ENCODE results near the gene EPX.
A peak's percentile ranks its signal among the peaks of the same experiment; 100 is the strongest.

Gene EPX

GRCh38 chr17:58200024-58200633, 7.6 kb downstream of the EPX start:
- TF ChIP-seq, protein P1, sequence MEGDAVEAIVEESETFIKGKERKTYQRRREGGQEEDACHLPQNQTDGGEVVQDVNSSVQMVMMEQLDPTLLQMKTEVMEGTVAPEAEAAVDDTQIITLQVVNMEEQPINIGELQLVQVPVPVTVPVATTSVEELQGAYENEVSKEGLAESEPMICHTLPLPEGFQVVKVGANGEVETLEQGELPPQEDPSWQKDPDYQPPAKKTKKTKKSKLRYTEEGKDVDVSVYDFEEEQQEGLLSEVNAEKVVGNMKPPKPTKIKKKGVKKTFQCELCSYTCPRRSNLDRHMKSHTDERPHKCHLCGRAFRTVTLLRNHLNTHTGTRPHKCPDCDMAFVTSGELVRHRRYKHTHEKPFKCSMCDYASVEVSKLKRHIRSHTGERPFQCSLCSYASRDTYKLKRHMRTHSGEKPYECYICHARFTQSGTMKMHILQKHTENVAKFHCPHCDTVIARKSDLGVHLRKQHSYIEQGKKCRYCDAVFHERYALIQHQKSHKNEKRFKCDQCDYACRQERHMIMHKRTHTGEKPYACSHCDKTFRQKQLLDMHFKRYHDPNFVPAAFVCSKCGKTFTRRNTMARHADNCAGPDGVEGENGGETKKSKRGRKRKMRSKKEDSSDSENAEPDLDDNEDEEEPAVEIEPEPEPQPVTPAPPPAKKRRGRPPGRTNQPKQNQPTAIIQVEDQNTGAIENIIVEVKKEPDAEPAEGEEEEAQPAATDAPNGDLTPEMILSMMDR (conservative IDR thresholded peaks at IDR 0.05) = peak; percentile 53
- no peak overlapping the region for H3K27ac ChIP-seq

GRCh38 chr17:58202859-58203258, 10.3 kb downstream of the EPX start:
- no peak overlapping the region for H3K27ac ChIP-seq
- TF ChIP-seq, protein P1 (conservative IDR thresholded peaks at IDR 0.05) = no peak

DNA sequence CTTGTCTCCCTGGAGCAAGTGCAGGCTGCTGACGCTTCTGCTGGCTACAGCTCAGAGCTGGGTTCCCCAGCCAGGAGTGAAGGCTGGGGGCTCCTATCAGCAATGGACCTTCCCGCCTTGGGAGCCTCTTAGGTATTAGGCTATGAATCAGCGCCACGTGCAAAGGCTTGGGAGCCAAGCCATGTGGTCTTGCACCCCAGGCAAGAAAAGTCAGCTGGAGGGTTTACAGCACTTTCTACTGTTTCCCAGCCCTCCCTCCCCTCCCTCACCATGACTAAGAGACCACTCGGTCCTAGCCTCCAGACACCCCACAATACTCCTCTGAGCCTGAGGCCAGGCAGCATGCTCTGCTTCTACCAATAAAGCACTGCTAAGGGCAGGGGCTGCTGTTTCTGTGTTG, 12.3 kb downstream of the EPX start:
- no peak overlapping the region for H3K27ac ChIP-seq

DNA sequence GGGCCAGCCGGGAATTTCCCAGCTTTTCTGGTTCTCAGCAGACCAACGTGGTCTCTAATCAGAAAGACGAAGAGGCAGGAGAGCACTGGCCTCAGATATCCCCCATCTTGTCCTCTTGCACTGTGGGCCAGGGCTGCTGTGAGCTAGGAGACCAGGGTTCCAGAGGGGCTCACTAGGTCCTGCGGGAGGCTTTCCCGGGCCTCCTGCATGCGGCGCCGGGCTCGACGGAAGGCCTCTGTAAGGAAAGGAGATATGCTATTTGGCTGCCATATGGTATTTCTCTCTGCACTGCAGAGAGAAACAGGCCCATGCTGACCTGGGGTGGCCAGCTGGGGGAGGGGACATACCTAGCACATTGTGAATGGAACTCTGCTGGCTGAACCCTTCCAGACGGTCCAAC, 13.4 kb downstream of the EPX start:
- TF ChIP-seq, protein P1 (conservative IDR thresholded peaks at IDR 0.05) = no peak
- no peak overlapping the region for H3K27ac ChIP-seq

More for the DNA sequence above, 12.3 kb downstream of the EPX start:
- TF ChIP-seq, protein P1 (conservative IDR thresholded peaks at IDR 0.05) = no peak

DNA sequence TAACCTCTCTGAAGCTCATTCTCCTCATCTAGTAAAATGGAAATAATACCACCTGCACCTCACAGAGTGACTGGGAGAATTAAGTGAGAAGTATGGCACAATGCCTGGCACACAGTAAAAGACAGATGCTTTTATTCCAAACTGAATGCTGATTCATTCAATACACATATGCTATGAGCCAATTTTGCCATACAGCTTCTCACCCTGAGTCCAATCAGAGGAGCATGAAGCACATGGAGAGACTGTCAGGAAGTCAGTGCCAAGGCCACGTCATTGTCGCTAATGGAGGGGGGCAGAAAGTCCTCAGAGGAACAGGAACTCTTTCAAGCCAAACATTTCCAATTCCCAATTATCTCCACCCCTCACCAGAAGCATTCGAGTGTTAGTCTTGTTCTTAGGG, 14.9 kb downstream of the EPX start:
- TF ChIP-seq, protein P1 (conservative IDR thresholded peaks at IDR 0.05) = no peak
- no peak overlapping the region for H3K27ac ChIP-seq

DNA sequence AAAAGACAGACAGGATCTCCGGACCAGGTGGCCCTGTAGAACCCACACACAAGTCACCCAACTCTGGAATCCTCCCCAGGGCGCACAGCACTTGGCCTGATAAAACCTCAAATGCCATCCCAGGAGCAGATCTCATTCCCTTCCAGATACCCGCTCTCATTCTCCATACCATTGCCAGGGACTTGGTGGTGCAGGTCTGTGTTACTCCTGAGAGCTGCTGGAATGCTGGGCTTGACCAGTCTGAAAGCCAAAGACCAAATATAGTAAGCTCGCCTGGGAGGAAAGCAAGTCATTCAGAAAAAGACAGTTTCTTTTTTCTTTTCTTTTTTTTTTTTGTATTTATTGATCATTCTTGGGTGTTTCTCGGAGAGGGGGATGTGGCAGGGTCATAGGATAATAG, 15.8 kb downstream of the EPX start:
- TF ChIP-seq, protein P1 (conservative IDR thresholded peaks at IDR 0.05) = no peak
- no peak overlapping the region for H3K27ac ChIP-seq

DNA sequence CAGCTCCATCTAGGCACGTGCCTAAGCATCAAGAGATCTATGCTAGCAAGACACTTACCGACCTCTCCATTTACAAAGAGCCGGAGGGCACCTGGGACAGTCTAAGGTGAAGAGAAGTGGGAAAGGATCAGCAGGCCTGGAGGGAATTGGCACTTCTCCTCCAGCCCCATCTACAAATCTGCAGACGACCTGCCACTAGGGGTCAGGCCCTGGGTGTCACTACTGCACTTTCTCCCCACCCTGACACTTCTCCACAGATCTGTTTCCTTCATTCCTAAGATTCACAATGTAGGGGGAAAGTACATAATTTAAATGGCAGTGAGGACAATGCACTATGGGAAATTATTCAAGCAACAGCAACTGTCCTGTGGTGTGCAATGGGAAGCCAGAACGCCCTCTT, 18.4 kb downstream of the EPX start:
- TF ChIP-seq, protein P1 (conservative IDR thresholded peaks at IDR 0.05) = peak; percentile 3; the same call in 1 of the 2 replicates
- H3K27ac ChIP-seq = no peak overlapping the region
